HepG2 (cell line): ENCODE measurements around the gene ONECUT1. TPM values are rescaled to one million over a fixed set of nuclear protein-coding genes. Genes with fewer than 3 reads are reported as not detected.

Experiments
- AGO2 ChIP-seq: fragments of 200-400 bp; formaldehyde crosslinking; optimal IDR thresholded peaks from 2 replicates; pipeline ENCODE3; 2017; ENCODE audit warnings: mild to moderate bottlenecking, low read depth, low read length, moderate library complexity
- CHCHD3 ChIP-seq: sonication (generic); formaldehyde crosslinking; IDR thresholded peaks from 2 replicates; pipeline ENCODE4 v1.8.0; 2022; ENCODE audit warnings: mild to moderate bottlenecking, missing genetic modification reagents, moderate library complexity
- GATAD1 ChIP-seq: IDR thresholded peaks from 2 replicates; pipeline ENCODE4 v1.6.1; 2016; ENCODE audit warnings: missing genetic modification reagents, missing compliant biosample characterization
- PCBP1 ChIP-seq: fragments of 200-400 bp; formaldehyde crosslinking; IDR thresholded peaks from 2 replicates; pipeline ENCODE4 v1.6.1; 2017; ENCODE audit warnings: mild to moderate bottlenecking, low read depth, low read length, borderline replicate concordance
- REPIN1 ChIP-seq: sonication (generic); formaldehyde crosslinking; IDR thresholded peaks from 2 replicates; pipeline ENCODE4 v1.8.0; 2022; ENCODE audit warnings: missing genetic modification reagents, low read depth, mild to moderate bottlenecking, borderline replicate concordance
- SRSF9 ChIP-seq: fragments of 200-400 bp; formaldehyde crosslinking; IDR thresholded peaks from 2 replicates; pipeline ENCODE4 v1.6.1; 2018; ENCODE audit warnings: borderline replicate concordance, mild to moderate bottlenecking, low read depth, low read length; ENCODE audit not compliant: insufficient read depth, poor library complexity, severe bottlenecking
- TCF7L2 ChIP-seq: IDR thresholded peaks from 2 replicates; pipeline ENCODE4 v1.6.1; 2011; ENCODE audit warnings: mild to moderate bottlenecking, low read depth, low read length, moderate library complexity
- ZFP82 ChIP-seq: sonication (generic); formaldehyde crosslinking; IDR thresholded peaks from 2 replicates; pipeline ENCODE4 v1.5.1; 2020; ENCODE audit warnings: mild to moderate bottlenecking, missing genetic modification reagents, borderline replicate concordance
- ZNF331 ChIP-seq: sonication (generic); formaldehyde crosslinking; IDR thresholded peaks from 2 replicates; pipeline ENCODE4 v1.4.0; 2020; ENCODE audit warnings: missing genetic modification reagents
- ZNF333 ChIP-seq: sonication (generic); formaldehyde crosslinking; IDR thresholded peaks from 2 replicates; pipeline ENCODE4 v1.4.0; 2020; ENCODE audit warnings: mild to moderate bottlenecking, missing genetic modification reagents, borderline replicate concordance
- polyA plus RNA-seq, 8 experiments: library from polyadenylated mRNA; depleted of rRNA in 3 of 8; stranded (reverse) in 7 of 8; unstranded in 1 of 8; fragments of >200 nt; fragmentation: Illumina TruSeq in 4 of 8; extraction: Trizol in 4 of 8; gene quantifications; 2 replicates each; pipeline versions ENCODE4 v1.2.1 to v1.2.3, GENCODE V29; 2011 to 2016; ENCODE audit warnings: low read depth in 4 of 8, missing spikeins in 1 of 8, mixed read lengths in 1 of 8; ENCODE audit not compliant: insufficient read depth in 1 of 8
- total RNA-seq, 5 experiments: library from RNA; depleted of rRNA; stranded (reverse); fragments of >200 nt; fragmentation: Illumina TruSeq; extraction: Trizol; gene quantifications; 2 replicates each; pipeline ENCODE4 v1.2.3, GENCODE V29; 2016; ENCODE audit warnings: low read depth in 1 of 5
- TF ChIP-seq, protein P1 (sequence below): sonication (generic); formaldehyde crosslinking; conservative IDR thresholded peaks from 2 replicates; pipeline ENCODE4 v1.8.0; 2022; ENCODE audit warnings: missing genetic modification reagents
- TF ChIP-seq, protein P2 (sequence below): sonication (generic); formaldehyde crosslinking; IDR thresholded peaks from 2 replicates; pipeline ENCODE4 v1.4.0; 2020; ENCODE audit warnings: low read depth, mild to moderate bottlenecking, missing genetic modification reagents
- TF ChIP-seq, protein P3 (sequence below): IDR thresholded peaks from 2 replicates; pipeline ENCODE4 v1.6.1; 2018; ENCODE audit warnings: missing genetic modification reagents, mild to moderate bottlenecking, missing compliant biosample characterization
- TF ChIP-seq, protein P4 (sequence below): sonication (generic); formaldehyde crosslinking; IDR thresholded peaks from 2 replicates; pipeline ENCODE4 v1.4.0; 2020; ENCODE audit warnings: low read depth, missing genetic modification reagents
- TF ChIP-seq, protein P5 (sequence below): IDR thresholded peaks from 2 replicates; pipeline ENCODE4 v1.6.1; 2016; ENCODE audit warnings: low read depth, missing genetic modification reagents, missing compliant biosample characterization

The ONECUT1 gene
- total and polyA plus RNA-seq, 2 of the 13 experiments (the other 11 are each of a cell fraction or from before 2014, with no cell fraction given): 3.5 to 9.1 TPM

DNA sequence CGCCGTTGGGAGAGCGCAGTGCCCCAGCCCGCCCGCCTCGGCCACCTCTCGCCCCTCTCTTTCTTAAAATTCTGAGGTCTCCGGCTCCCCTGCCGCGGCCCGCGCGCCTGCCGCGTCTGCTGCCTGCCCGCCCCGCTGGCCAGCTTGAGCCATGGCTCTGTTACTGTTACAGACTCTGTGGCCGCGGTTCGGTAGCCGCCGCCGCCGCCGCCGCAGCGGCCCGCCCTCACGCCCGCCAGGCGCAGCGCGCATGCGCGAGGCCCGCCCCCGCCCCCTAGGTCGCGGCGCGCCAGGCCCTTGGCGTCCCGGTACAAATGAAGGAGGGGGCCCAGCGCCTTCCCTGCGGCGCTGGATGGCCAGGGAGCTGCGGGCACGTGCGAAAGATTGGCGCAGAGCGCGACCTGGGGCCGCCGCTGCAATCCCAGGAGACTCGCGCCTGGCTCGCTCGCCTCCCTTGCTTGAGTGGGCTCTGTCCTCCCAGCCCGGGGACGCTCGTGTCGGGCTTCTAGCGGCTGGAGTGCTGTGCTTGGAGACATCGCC is at the start of gene ONECUT1 (continued):
- TF ChIP-seq, protein P1, sequence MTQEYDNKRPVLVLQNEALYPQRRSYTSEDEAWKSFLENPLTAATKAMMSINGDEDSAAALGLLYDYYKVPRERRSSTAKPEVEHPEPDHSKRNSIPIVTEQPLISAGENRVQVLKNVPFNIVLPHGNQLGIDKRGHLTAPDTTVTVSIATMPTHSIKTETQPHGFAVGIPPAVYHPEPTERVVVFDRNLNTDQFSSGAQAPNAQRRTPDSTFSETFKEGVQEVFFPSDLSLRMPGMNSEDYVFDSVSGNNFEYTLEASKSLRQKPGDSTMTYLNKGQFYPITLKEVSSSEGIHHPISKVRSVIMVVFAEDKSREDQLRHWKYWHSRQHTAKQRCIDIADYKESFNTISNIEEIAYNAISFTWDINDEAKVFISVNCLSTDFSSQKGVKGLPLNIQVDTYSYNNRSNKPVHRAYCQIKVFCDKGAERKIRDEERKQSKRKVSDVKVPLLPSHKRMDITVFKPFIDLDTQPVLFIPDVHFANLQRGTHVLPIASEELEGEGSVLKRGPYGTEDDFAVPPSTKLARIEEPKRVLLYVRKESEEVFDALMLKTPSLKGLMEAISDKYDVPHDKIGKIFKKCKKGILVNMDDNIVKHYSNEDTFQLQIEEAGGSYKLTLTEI: no peak
- no peak for TF ChIP-seq PCBP1
- TF ChIP-seq ZNF331 (CRISPR knock-in tag): no peak
- no peak for TF ChIP-seq ZNF333 (CRISPR knock-in tag)
- TF ChIP-seq, protein P2, sequence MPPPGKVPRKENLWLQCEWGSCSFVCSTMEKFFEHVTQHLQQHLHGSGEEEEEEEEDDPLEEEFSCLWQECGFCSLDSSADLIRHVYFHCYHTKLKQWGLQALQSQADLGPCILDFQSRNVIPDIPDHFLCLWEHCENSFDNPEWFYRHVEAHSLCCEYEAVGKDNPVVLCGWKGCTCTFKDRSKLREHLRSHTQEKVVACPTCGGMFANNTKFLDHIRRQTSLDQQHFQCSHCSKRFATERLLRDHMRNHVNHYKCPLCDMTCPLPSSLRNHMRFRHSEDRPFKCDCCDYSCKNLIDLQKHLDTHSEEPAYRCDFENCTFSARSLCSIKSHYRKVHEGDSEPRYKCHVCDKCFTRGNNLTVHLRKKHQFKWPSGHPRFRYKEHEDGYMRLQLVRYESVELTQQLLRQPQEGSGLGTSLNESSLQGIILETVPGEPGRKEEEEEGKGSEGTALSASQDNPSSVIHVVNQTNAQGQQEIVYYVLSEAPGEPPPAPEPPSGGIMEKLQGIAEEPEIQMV (CRISPR knock-in tag): peak; percentile 43; the same call in 1 of the 2 replicates
- TF ChIP-seq, protein P3, sequence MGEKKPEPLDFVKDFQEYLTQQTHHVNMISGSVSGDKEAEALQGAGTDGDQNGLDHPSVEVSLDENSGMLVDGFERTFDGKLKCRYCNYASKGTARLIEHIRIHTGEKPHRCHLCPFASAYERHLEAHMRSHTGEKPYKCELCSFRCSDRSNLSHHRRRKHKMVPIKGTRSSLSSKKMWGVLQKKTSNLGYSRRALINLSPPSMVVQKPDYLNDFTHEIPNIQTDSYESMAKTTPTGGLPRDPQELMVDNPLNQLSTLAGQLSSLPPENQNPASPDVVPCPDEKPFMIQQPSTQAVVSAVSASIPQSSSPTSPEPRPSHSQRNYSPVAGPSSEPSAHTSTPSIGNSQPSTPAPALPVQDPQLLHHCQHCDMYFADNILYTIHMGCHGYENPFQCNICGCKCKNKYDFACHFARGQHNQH: no peak
- TF ChIP-seq GATAD1 (CRISPR knock-in tag): no peak
- no peak for TF ChIP-seq AGO2
- no peak for TF ChIP-seq SRSF9
- TF ChIP-seq CHCHD3 (CRISPR knock-in tag): no peak
- TF ChIP-seq, protein P4, sequence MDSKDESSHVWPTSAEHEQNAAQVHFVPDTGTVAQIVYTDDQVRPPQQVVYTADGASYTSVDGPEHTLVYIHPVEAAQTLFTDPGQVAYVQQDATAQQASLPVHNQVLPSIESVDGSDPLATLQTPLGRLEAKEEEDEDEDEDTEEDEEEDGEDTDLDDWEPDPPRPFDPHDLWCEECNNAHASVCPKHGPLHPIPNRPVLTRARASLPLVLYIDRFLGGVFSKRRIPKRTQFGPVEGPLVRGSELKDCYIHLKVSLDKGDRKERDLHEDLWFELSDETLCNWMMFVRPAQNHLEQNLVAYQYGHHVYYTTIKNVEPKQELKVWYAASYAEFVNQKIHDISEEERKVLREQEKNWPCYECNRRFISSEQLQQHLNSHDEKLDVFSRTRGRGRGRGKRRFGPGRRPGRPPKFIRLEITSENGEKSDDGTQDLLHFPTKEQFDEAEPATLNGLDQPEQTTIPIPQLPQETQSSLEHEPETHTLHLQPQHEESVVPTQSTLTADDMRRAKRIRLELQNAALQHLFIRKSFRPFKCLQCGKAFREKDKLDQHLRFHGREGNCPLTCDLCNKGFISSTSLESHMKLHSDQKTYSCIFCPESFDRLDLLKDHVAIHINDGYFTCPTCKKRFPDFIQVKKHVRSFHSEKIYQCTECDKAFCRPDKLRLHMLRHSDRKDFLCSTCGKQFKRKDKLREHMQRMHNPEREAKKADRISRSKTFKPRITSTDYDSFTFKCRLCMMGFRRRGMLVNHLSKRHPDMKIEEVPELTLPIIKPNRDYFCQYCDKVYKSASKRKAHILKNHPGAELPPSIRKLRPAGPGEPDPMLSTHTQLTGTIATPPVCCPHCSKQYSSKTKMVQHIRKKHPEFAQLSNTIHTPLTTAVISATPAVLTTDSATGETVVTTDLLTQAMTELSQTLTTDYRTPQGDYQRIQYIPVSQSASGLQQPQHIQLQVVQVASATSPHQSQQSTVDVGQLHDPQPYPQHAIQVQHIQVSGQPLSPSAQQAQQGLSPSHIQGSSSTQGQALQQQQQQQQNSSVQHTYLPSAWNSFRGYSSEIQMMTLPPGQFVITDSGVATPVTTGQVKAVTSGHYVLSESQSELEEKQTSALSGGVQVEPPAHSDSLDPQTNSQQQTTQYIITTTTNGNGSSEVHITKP: no peak
- TF ChIP-seq, protein P5, sequence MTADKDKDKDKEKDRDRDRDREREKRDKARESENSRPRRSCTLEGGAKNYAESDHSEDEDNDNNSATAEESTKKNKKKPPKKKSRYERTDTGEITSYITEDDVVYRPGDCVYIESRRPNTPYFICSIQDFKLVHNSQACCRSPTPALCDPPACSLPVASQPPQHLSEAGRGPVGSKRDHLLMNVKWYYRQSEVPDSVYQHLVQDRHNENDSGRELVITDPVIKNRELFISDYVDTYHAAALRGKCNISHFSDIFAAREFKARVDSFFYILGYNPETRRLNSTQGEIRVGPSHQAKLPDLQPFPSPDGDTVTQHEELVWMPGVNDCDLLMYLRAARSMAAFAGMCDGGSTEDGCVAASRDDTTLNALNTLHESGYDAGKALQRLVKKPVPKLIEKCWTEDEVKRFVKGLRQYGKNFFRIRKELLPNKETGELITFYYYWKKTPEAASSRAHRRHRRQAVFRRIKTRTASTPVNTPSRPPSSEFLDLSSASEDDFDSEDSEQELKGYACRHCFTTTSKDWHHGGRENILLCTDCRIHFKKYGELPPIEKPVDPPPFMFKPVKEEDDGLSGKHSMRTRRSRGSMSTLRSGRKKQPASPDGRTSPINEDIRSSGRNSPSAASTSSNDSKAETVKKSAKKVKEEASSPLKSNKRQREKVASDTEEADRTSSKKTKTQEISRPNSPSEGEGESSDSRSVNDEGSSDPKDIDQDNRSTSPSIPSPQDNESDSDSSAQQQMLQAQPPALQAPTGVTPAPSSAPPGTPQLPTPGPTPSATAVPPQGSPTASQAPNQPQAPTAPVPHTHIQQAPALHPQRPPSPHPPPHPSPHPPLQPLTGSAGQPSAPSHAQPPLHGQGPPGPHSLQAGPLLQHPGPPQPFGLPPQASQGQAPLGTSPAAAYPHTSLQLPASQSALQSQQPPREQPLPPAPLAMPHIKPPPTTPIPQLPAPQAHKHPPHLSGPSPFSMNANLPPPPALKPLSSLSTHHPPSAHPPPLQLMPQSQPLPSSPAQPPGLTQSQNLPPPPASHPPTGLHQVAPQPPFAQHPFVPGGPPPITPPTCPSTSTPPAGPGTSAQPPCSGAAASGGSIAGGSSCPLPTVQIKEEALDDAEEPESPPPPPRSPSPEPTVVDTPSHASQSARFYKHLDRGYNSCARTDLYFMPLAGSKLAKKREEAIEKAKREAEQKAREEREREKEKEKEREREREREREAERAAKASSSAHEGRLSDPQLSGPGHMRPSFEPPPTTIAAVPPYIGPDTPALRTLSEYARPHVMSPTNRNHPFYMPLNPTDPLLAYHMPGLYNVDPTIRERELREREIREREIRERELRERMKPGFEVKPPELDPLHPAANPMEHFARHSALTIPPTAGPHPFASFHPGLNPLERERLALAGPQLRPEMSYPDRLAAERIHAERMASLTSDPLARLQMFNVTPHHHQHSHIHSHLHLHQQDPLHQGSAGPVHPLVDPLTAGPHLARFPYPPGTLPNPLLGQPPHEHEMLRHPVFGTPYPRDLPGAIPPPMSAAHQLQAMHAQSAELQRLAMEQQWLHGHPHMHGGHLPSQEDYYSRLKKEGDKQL: no peak
- no peak for TF ChIP-seq TCF7L2
- TF ChIP-seq REPIN1 (CRISPR knock-in tag): peak; percentile 62; the same call in 1 of the 2 replicates
- TF ChIP-seq ZFP82 (CRISPR knock-in tag): no peak
